ENCODE measurements around the gene MRPS25.
"Not testable (repeated sequence)": the region's sequence is repeated elsewhere in the genome, so short reads cannot be mapped to it uniquely, and the experiment has no call there.

Gene MRPS25

GRCh38 chr3:15011174-15011573 is 53.9 kb downstream of the MRPS25 start:
- no peak for DNase-seq (ENCODE audit: low read depth, low spot score)
- H3K4me3 ChIP-seq (ENCODE audit: insufficient read length, low read depth) = no peak overlapping the region
- TF ChIP-seq ZNF274 (IDR thresholded peaks at IDR 0.05; ENCODE audit: low read depth, low read length) (no peak), SUZ12 (IDR thresholded peaks at IDR 0.05; ENCODE audit: extremely low read depth, insufficient read depth, insufficient read length) (no peak), YY1 (IDR thresholded peaks at IDR 0.05; ENCODE audit: insufficient read depth, insufficient read length) (no peak)
- H3K9ac ChIP-seq (ENCODE audit: insufficient read length, low read depth) = no peak overlapping the region
- no peaks in the 10 kb centered on the region for H3K4me1 ChIP-seq (ENCODE audit: insufficient read depth, insufficient read length)
- H3K27me3 ChIP-seq (ENCODE audit: insufficient read depth, insufficient read length) = no peaks in the 10 kb centered on the region
- H3K36me3 ChIP-seq (ENCODE audit: insufficient read depth, insufficient read length, low read length) = peaks cover 48% of the 10 kb centered on the region
- H3K9me3 ChIP-seq (ENCODE audit: insufficient read depth, low read length) = no peaks in the 10 kb centered on the region

- DNase-seq (ENCODE audit: low read depth, low spot score) = no peak
- H3K4me3 ChIP-seq (ENCODE audit: insufficient read length, low read depth) = no peak overlapping the region
- H3K9me3 ChIP-seq (ENCODE audit: insufficient read depth, low read length) = no peaks in the 10 kb centered on the region
- H3K36me3 ChIP-seq (ENCODE audit: insufficient read depth, insufficient read length, low read length) = peaks cover 43% of the 10 kb centered on the region
- H3K4me1 ChIP-seq (ENCODE audit: insufficient read depth, insufficient read length) = no peaks in the 10 kb centered on the region
- no peak for TF ChIP-seq SUZ12 (IDR thresholded peaks at IDR 0.05; ENCODE audit: extremely low read depth, insufficient read depth, insufficient read length)
- no peak for TF ChIP-seq YY1 (IDR thresholded peaks at IDR 0.05; ENCODE audit: insufficient read depth, insufficient read length)
- TF ChIP-seq ZNF274 (IDR thresholded peaks at IDR 0.05; ENCODE audit: low read depth, low read length) = no peak
- H3K9ac ChIP-seq (ENCODE audit: insufficient read length, low read depth) = no peak overlapping the region
- no peaks in the 10 kb centered on the region for H3K27me3 ChIP-seq (ENCODE audit: insufficient read depth, insufficient read length)
Observed at GRCh38 chr3:15010664-15011063, 54.5 kb downstream of the MRPS25 start.

DNA sequence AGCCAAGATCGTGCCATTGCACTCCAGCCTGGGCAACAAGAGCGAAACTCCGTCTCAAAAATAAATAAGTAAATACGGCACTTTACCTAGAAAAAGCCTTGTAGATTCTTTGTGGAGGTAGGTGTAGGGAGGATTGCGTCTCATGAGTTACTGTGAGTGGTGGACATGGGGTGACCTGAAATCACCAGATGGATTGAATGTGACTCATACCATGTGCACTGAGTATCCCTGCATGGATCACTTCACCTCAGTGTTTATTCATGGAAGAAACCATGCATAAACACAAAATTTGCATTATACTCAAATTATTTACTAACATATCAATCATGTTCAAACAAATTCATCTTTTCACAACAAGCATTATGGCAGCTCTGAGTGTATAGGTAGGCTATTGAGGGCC is 55.9 kb downstream of the MRPS25 start:
- peaks cover 28% of the 10 kb centered on the region for H3K36me3 ChIP-seq (ENCODE audit: insufficient read depth, insufficient read length, low read length)
- H3K4me1 ChIP-seq (ENCODE audit: insufficient read depth, insufficient read length) = no peaks in the 10 kb centered on the region
- TF ChIP-seq ZNF274 (IDR thresholded peaks at IDR 0.05; ENCODE audit: low read depth, low read length) = no peak
- TF ChIP-seq YY1 (IDR thresholded peaks at IDR 0.05; ENCODE audit: insufficient read depth, insufficient read length) = no peak
- TF ChIP-seq SUZ12 (IDR thresholded peaks at IDR 0.05; ENCODE audit: extremely low read depth, insufficient read depth, insufficient read length) = no peak

DNA sequence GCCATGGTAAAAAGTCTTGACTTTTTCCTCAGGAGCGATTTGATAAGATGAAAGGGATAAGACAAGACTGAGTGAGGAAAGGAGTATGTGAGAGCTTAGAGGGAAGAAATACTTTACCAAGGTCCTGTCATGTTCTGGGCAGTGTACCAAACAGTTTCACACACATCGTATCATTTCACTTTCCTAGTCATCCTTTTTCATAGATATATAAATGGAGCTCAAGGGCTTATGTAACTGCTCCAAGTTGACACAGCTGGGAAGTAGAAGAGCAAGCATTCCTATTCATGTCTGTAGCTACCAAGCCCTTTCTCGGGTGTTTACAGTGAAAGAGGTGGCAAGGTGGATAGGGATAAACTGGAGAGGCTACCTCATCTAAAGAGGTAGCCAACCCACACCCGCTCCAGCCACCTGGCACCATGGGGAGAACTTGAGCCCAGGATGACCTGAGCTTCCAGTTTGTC is 57.4 kb downstream of the MRPS25 start:
- no peak for TF ChIP-seq YY1 (IDR thresholded peaks at IDR 0.05; ENCODE audit: insufficient read depth, insufficient read length)
- no peak for TF ChIP-seq ZNF274 (IDR thresholded peaks at IDR 0.05; ENCODE audit: low read depth, low read length)
- TF ChIP-seq SUZ12 (IDR thresholded peaks at IDR 0.05; ENCODE audit: extremely low read depth, insufficient read depth, insufficient read length) = no peak
- Histone ChIP-seq H3K9me3 (ENCODE audit: insufficient read depth, low read length) (no peaks in the 10 kb centered on the region), H3K27me3 (ENCODE audit: insufficient read depth, insufficient read length) (no peaks in the 10 kb centered on the region), H3K36me3 (ENCODE audit: insufficient read depth, insufficient read length, low read length) (peaks cover 21% of the 10 kb centered on the region), H3K4me1 (ENCODE audit: insufficient read depth, insufficient read length) (no peaks in the 10 kb centered on the region), H3K9ac (ENCODE audit: insufficient read length, low read depth) (no peak overlapping the region), H3K4me3 (ENCODE audit: insufficient read length, low read depth) (no peak overlapping the region)
- DNase-seq (ENCODE audit: low read depth, low spot score) = no peak

More for the DNA sequence above, 55.9 kb downstream of the MRPS25 start:
- Histone ChIP-seq H3K4me3 (ENCODE audit: insufficient read length, low read depth) (no peak overlapping the region), H3K9ac (ENCODE audit: insufficient read length, low read depth) (no peak overlapping the region), H3K9me3 (ENCODE audit: insufficient read depth, low read length) (no peaks in the 10 kb centered on the region), H3K27me3 (ENCODE audit: insufficient read depth, insufficient read length) (no peaks in the 10 kb centered on the region)
- DNase-seq (ENCODE audit: low read depth, low spot score) = no peak

- H3K9me3 ChIP-seq (ENCODE audit: insufficient read depth, low read length); H3K36me3 ChIP-seq (ENCODE audit: insufficient read depth, insufficient read length, low read length): not testable (repeated sequence)
Observed at GRCh38 chr3:14999182-14999581, 65.9 kb downstream of the MRPS25 start.

More at GRCh38 chr3:14999182-14999581, 65.9 kb downstream of the MRPS25 start:
- not testable (repeated sequence) for H3K9ac ChIP-seq (ENCODE audit: insufficient read length, low read depth); H3K4me3 ChIP-seq (ENCODE audit: insufficient read length, low read depth); DNase-seq (ENCODE audit: low read depth, low spot score); H3K4me1 ChIP-seq (ENCODE audit: insufficient read depth, insufficient read length); H3K27me3 ChIP-seq (ENCODE audit: insufficient read depth, insufficient read length)
